ENCODE measurements around the gene GCK.

GCK gene

GRCh38 chr7:44143646-44144250 is 45.5 kb downstream of the GCK start:
- no peak for TF ChIP-seq ARNTL (CRISPR knock-in tag; IDR thresholded peaks at IDR 0.05; ENCODE audit: borderline replicate concordance, low read depth)
- no peak for TF ChIP-seq ZFP3 (CRISPR knock-in tag; IDR thresholded peaks at IDR 0.05)
- TF ChIP-seq BACH2 (CRISPR knock-in tag; IDR thresholded peaks at IDR 0.05; ENCODE audit: borderline replicate concordance) = no peak
- no peak for TF ChIP-seq ZFP30 (CRISPR knock-in tag; IDR thresholded peaks at IDR 0.05)
- TF ChIP-seq TOX (CRISPR knock-in tag; IDR thresholded peaks at IDR 0.05; ENCODE audit: borderline replicate concordance) = no peak
- no peak for TF ChIP-seq ZC3H10 (CRISPR knock-in tag; IDR thresholded peaks at IDR 0.05)
- TF ChIP-seq GLIS3 (CRISPR knock-in tag; IDR thresholded peaks at IDR 0.05) = no peak
- no peak for ATAC-seq

GRCh38 chr7:44142028-44142427 is 47.2 kb downstream of the GCK start:
- no peak for ATAC-seq
- no peak for TF ChIP-seq CSRNP3 (CRISPR knock-in tag; IDR thresholded peaks at IDR 0.05)
- no peak for TF ChIP-seq ZFP30 (CRISPR knock-in tag; IDR thresholded peaks at IDR 0.05)
- TF ChIP-seq CREB5 (CRISPR knock-in tag; IDR thresholded peaks at IDR 0.05; ENCODE audit: low read depth) = no peak
- no peak for TF ChIP-seq BACH2 (CRISPR knock-in tag; IDR thresholded peaks at IDR 0.05; ENCODE audit: borderline replicate concordance)
- no peak for TF ChIP-seq SNAI2 (CRISPR knock-in tag; IDR thresholded peaks at IDR 0.05)
- TF ChIP-seq OSR1 (CRISPR knock-in tag; IDR thresholded peaks at IDR 0.05) = no peak
- TF ChIP-seq ZNF565 (CRISPR knock-in tag; conservative IDR thresholded peaks at IDR 0.05; ENCODE audit: low read depth) = no peak
- no peak for TF ChIP-seq RARB (CRISPR knock-in tag; IDR thresholded peaks at IDR 0.05)
- TF ChIP-seq ZFP3 (CRISPR knock-in tag; IDR thresholded peaks at IDR 0.05) = no peak

- ATAC-seq = no peak
- TF ChIP-seq SNAI2 (CRISPR knock-in tag; IDR thresholded peaks at IDR 0.05) (no peak), CSDC2 (CRISPR knock-in tag; IDR thresholded peaks at IDR 0.05) (no peak), TOX (CRISPR knock-in tag; IDR thresholded peaks at IDR 0.05; ENCODE audit: borderline replicate concordance) (no peak), CSRNP3 (CRISPR knock-in tag; IDR thresholded peaks at IDR 0.05) (no peak)
These were observed 47.9 kb downstream of the GCK start, which contains the start of gene MYL7 for GRCh38 chr7:44141221-44141850. MYL7 (minus strand) TSS chr7:44141332; CDS start chr7:44141305, 27 bp downstream.

GRCh38 chr7:44140341-44140740 is 48.9 kb downstream of the GCK start:
- no peak for ATAC-seq
- TF ChIP-seq PATZ1 (CRISPR knock-in tag; IDR thresholded peaks at IDR 0.05; ENCODE audit: borderline replicate concordance) (no peak), TSHZ2 (CRISPR knock-in tag; IDR thresholded peaks at IDR 0.05) (no peak), ESRRG (CRISPR knock-in tag; IDR thresholded peaks at IDR 0.05) (no peak), CSDC2 (CRISPR knock-in tag; IDR thresholded peaks at IDR 0.05) (no peak), ZFP30 (CRISPR knock-in tag; IDR thresholded peaks at IDR 0.05) (no peak), GLIS3 (CRISPR knock-in tag; IDR thresholded peaks at IDR 0.05) (no peak), ARNTL (CRISPR knock-in tag; IDR thresholded peaks at IDR 0.05; ENCODE audit: borderline replicate concordance, low read depth) (no peak), RARB (CRISPR knock-in tag; IDR thresholded peaks at IDR 0.05) (no peak), ZNF565 (CRISPR knock-in tag; conservative IDR thresholded peaks at IDR 0.05; ENCODE audit: low read depth) (no peak), ZNF8 (CRISPR knock-in tag; IDR thresholded peaks at IDR 0.05) (no peak), OSR1 (CRISPR knock-in tag; IDR thresholded peaks at IDR 0.05) (no peak), SNAI2 (CRISPR knock-in tag; IDR thresholded peaks at IDR 0.05) (no peak), TCF4 (CRISPR knock-in tag; IDR thresholded peaks at IDR 0.05; ENCODE audit: borderline replicate concordance) (no peak), CSRNP3 (CRISPR knock-in tag; IDR thresholded peaks at IDR 0.05) (no peak), ZC3H10 (CRISPR knock-in tag; IDR thresholded peaks at IDR 0.05) (no peak), ISL1 (CRISPR knock-in tag; IDR thresholded peaks at IDR 0.05) (no peak), ZNF70 (CRISPR knock-in tag; IDR thresholded peaks at IDR 0.05) (no peak), TOX (CRISPR knock-in tag; IDR thresholded peaks at IDR 0.05; ENCODE audit: borderline replicate concordance) (no peak), PPARA (CRISPR knock-in tag; IDR thresholded peaks at IDR 0.05; ENCODE audit: borderline replicate concordance) (no peak)
